ENCODE results near the gene OR51B4.
A peak's percentile ranks its signal among the peaks of the same experiment; 100 is the strongest.
"Not testable (repeated sequence)": the region's sequence is repeated elsewhere in the genome, so short reads cannot be mapped to it uniquely, and the experiment has no call there.

Gene OR51B4

DNA sequence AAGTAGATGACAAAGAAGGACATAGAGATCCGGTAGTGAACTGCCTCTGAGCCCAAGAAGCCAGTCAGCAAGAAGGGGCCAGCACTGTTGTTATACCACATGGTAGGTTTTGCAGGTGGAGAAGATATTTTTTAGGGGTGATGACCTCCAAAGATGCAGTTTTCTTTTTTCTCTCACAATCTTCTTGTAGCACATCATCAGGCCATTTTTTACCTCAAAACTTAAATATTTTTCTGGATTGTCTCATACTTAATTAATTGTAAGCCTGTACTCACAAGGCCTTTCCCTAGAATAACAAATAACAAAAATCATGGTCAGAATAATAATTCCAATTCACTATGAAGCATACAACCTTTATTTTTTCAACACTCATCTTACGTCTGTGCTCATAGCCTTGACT lies at the start of gene OR51B4:
TSS of gene OR51B4 (minus strand) at position 101 of the 400 bp plus-strand sequence. CDS start at position 101, 0 bp downstream.
- no peak for DNase-seq (ENCODE audit: extremely low spot score, insufficient read length, low read depth)
- FAIRE-seq: no peak

GRCh38 chr11:5351208-5351607 lies 49.5 kb upstream of the OR51B4 start, which contains the start of gene OR51B6:
Gene OR51B6 (plus strand): TSS chr11:5351508. CDS start chr11:5351508, 0 bp downstream.
- FAIRE-seq: no peak

GRCh38 chr11:5349550-5349949 lies 47.8 kb upstream of the OR51B4 start:
- FAIRE-seq: no peak
- no peak for DNase-seq (ENCODE audit: extremely low spot score, insufficient read length, low read depth)

More at GRCh38 chr11:5351208-5351607, 49.5 kb upstream of the OR51B4 start, which contains the start of gene OR51B6:
- DNase-seq (ENCODE audit: extremely low spot score, insufficient read length, low read depth): no peak

GRCh38 chr11:5348551-5349194 lies 46.9 kb upstream of the OR51B4 start:
- DNase-seq (ENCODE audit: extremely low spot score, insufficient read length, low read depth) (no peak), FAIRE-seq (no peak)

DNA sequence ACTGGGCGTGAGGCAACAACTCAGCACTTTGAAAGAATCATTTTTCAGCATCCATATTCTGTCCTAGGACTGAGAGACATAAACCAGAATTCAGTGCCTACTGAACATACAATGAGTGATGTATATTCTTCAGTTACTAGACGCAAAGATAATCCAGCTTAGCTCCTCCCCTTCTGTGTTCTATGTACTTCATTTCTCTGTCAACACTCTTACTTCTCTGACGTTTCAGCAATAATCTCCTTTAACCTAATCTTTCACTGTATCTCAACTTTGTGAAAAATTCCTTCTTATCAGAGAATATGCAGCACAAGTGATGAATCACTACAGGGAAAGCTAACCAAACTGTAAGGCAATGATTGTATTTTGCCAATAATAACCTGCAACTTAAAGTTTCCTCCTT lies 44.1 kb upstream of the OR51B4 start:
- no peak for FAIRE-seq
- DNase-seq (ENCODE audit: extremely low spot score, insufficient read length, low read depth): no peak

GRCh38 chr11:5343474-5344335 lies 42.0 kb upstream of the OR51B4 start, which contains the start of gene OR51B5:
Gene OR51B5 (minus strand): TSS chr11:5343524. CDS start chr11:5343524, 0 bp downstream.
- no peak for DNase-seq (ENCODE audit: extremely low spot score, insufficient read length, low read depth)
- peak; percentile 38 for FAIRE-seq

DNA sequence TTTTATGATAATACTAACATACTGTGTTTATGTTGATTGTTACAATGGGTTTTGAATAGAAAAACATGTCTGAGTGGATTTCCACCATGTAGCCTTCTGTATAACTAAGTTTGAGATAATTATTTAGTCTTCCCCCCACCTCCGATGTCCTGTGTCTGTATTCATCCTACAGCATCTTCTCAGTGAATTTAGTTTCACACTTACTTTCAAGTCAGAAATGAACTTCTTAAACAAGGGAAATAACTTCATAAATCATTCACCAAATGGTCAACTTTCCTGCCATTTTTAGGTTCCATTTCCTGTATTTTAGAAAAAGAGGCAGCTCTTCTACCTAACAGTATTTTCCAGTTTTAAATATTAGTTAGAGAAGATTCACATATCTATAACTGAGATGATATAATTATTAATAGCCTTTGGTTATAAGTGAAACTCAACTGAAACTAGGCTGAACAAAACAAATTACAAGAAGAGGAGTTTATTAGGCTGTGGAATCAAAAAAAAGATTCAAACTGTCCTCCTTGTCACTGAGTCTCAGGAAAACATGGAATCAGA lies 38.1 kb upstream of the OR51B4 start:
- FAIRE-seq (peak; percentile 87), DNase-seq (ENCODE audit: extremely low spot score, insufficient read length, low read depth) (peak; percentile 9)

DNA sequence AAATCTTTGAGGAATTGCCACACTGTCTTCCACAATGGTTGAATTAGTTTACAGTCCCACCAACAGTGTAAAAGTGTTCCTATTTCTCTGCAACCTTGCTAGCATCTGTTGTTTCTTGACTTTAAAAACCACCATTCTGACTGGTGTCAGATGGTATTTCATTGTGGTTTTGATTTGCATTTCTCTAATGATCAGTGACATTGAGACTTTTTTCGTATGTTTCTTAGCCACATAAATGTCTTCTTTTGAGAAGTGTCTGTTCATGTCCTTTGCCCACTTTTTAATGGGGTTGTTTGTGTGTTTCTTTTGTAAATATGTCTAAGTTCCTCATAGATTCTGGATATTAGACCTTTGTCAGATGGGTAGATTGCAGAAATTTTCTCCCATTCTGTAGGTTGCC lies 35.5 kb upstream of the OR51B4 start:
- not testable (repeated sequence) for DNase-seq (ENCODE audit: extremely low spot score, insufficient read length, low read depth)
- FAIRE-seq: peak; percentile 64

DNA sequence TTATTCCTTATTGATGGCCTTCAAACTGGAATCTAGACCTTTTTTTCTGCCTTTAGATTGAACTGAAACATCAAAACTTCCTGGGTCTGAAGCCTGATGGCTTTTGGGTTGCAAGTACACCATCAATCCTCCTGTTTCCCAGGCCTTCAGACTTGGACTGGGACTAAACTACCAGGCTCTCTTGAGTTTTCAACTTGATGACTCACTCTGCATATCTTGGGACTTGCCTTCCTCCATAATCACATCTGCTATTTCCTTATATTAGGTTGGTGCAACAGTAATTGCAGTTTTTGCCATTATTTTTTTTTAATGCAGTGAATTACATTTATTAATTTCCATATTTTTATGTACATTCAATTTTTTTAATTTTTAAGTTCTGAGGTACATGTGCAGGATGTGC lies 34.6 kb upstream of the OR51B4 start:
- FAIRE-seq (no peak), DNase-seq (ENCODE audit: extremely low spot score, insufficient read length, low read depth) (no peak)

GRCh38 chr11:5335170-5335569 lies 33.4 kb upstream of the OR51B4 start:
- DNase-seq (ENCODE audit: extremely low spot score, insufficient read length, low read depth) (no peak), FAIRE-seq (no peak)

GRCh38 chr11:5324197-5324596 lies 22.5 kb upstream of the OR51B4 start, which contains the start of gene OR51B2:
Gene OR51B2 (minus strand): TSS chr11:5324297. CDS start chr11:5324297, 0 bp downstream.
- DNase-seq (ENCODE audit: extremely low spot score, insufficient read length, low read depth) (no peak), FAIRE-seq (no peak)

GRCh38 chr11:5317292-5317691 lies 15.5 kb upstream of the OR51B4 start:
- FAIRE-seq: no peak
- DNase-seq (ENCODE audit: extremely low spot score, insufficient read length, low read depth): no peak

GRCh38 chr11:5313326-5314023 lies 11.7 kb upstream of the OR51B4 start:
- DNase-seq (ENCODE audit: extremely low spot score, insufficient read length, low read depth); FAIRE-seq: not testable (repeated sequence)

- FAIRE-seq: no peak
These were observed 8.7 kb upstream of the OR51B4 start for GRCh38 chr11:5310423-5310822.

DNA sequence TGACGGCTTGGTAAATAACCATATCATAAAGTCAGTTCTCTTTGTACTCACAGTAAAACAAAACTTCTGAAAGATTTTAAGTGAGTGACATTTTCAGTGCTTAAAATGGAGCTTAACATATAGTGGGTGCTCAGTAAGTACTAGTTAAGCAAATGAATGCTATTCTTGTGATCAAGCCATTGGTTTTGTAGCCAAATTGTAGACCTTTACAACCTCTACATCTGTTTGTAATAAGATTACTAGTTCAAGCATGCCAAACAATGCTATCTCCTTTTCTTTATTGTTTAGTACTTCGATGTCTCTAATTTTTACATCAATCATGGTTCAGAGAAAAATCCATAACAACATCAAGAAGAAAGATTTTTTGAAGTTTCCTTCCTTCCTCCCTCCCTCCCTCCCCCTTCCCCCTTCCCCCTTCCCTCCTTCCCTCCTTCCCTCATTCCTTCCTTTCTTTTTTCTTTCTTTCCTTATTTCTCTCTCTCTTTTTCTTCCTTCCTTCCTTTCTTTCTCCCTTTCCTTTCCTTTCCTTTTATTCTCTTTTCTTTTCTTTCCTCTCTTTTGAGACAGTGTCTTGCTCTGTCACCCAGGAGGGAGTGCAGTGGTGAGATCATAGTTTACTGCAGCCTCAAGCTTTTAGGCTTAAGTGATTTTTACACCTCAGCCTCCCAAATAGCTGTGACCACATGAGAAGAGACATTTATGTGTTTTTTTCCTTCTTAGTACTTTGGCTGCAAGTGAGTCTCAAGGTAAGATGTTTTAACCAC lies 5.7 kb upstream of the OR51B4 start:
- DNase-seq (ENCODE audit: extremely low spot score, insufficient read length, low read depth): no peak
- FAIRE-seq: no peak

More at GRCh38 chr11:5310423-5310822, 8.7 kb upstream of the OR51B4 start:
- no peak for DNase-seq (ENCODE audit: extremely low spot score, insufficient read length, low read depth)

DNA sequence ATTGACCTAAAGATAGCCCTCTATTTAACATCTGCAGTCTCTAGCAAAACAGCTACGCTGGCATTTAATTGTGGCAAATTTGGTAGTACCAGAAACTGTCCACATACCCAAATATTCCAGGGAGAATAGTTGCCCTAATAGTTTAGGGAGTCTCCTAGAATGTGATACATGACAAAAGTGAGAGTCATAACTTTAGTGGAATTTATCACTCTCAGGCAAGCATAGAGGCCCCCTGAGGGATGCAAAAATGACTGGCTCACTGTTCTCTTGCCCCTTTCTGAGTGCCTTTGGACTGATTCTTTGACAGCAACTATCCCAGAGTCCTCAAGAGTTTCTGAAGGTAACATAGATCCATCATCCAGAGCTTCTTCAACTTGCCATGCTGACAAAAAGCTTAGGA lies 2.3 kb upstream of the OR51B4 start:
- DNase-seq (ENCODE audit: extremely low spot score, insufficient read length, low read depth) (no peak), FAIRE-seq (no peak)

DNA sequence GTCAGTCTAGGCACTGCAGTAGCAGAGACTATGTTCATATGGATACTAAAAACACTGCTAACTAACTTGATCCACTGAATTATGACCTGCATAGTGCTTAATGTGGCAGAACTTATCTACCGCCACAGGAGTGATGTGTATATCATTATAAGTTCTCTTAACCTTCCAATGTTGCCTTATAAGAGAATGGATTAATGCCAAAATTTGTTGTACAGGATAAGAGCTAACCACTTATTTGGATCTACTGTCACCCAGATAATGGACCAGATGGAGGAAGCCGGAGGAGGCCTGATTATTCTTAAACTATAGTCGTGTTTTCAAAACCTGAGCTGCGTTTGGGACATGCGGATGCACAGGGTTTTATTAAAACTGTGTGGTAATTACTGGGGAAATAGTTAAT lies 1.9 kb upstream of the OR51B4 start:
- DNase-seq (ENCODE audit: extremely low spot score, insufficient read length, low read depth) (no peak), FAIRE-seq (no peak)

DNA sequence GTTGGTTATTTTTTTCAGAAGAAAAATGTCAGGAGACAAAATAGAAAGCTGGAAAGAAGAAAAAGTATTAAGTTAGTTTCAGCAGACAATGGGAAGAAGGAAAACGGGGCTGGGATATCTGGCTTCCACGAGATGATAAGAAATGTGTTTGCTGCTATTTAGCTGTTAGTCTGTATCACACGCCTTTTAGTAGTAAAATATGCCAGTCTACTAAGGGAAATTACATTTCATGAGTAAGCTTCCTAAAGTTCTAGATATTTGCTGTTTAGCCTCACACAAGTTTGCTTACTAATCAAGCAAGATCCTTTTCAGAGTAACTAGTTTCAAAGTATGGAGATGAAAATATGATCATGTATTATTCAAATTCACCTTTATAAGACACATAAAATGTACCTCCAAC lies 1.5 kb downstream of the OR51B4 start:
- FAIRE-seq: no peak
- no peak for DNase-seq (ENCODE audit: extremely low spot score, insufficient read length, low read depth)

DNA sequence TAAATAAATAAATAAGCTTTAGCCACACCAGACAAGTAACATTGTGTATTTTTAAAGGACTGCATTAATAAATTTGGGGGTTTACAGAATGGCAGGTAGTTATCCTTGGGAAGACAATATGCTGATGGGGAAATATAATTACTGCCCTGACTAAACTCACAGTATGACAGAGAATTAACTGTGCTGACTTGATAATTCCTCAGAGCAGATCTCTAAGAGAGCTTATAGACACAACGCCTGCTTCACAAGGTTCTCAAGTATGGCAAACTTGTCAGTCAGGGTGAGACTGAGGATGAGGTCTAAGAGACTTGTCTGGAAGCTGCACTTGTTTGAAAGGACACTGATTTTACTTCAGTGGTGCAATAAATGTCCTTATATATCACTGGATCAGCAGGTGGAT lies 3.3 kb downstream of the OR51B4 start:
- FAIRE-seq (no peak), DNase-seq (ENCODE audit: extremely low spot score, insufficient read length, low read depth) (no peak)
